SK-N-SH treated with all-trans-retinoic acid at 6 μM for 48 hours (cell line): Measurements from ENCODE around the gene ATP5IF1.

Source experiments
- ATAC-seq: fragments of 200-7000 bp; cut with Tn5 transposase; 3 replicates; pipeline ENCODE4 v1.9.1; 2020; ENCODE audit warnings: mild to moderate bottlenecking, moderate library complexity
- ARNTL ChIP-seq: fragments of 450-650 bp; formaldehyde crosslinking; IDR thresholded peaks from 2 replicates; pipeline ENCODE4 v1.5.0; 2020; ENCODE audit warnings: low read depth, mild to moderate bottlenecking, moderate library complexity, borderline replicate concordance
- BACH2 ChIP-seq: fragments of 250-450 bp; sonication (Bioruptor Pico); IDR thresholded peaks from 2 replicates; pipeline ENCODE4 v1.9.0; 2021; ENCODE audit warnings: mild to moderate bottlenecking, borderline replicate concordance
- CSDC2 ChIP-seq: fragments of 250-450 bp; sonication (Bioruptor Pico); IDR thresholded peaks from 2 replicates; pipeline ENCODE4 v1.5.0; 2020; ENCODE audit warnings: mild to moderate bottlenecking, moderate library complexity
- ESRRG ChIP-seq: fragments of 250-450 bp; sonication (Bioruptor Pico); IDR thresholded peaks from 2 replicates; pipeline ENCODE4 v1.6.1; 2021; ENCODE audit warnings: mild to moderate bottlenecking
- GLIS3 ChIP-seq: fragments of 250-450 bp; sonication (Bioruptor Pico); IDR thresholded peaks from 2 replicates; pipeline ENCODE4 v1.5.0; 2020; ENCODE audit warnings: mild to moderate bottlenecking, moderate library complexity
- ISL1 ChIP-seq: fragments of 250-450 bp; sonication (Bioruptor Pico); IDR thresholded peaks from 2 replicates; pipeline ENCODE4 v2.1.2; 2022; ENCODE audit warnings: mild to moderate bottlenecking, moderate library complexity
- OSR1 ChIP-seq: fragments of 250-450 bp; sonication (Bioruptor Pico); IDR thresholded peaks from 2 replicates; pipeline ENCODE4 v1.8.0; 2022; ENCODE audit warnings: moderate library complexity, mild to moderate bottlenecking, inconsistent platforms
- PATZ1 ChIP-seq: fragments of 250-450 bp; sonication (Bioruptor Pico); IDR thresholded peaks from 2 replicates; pipeline ENCODE4 v1.8.0; 2020; ENCODE audit warnings: mild to moderate bottlenecking, moderate library complexity, borderline replicate concordance
- PPARA ChIP-seq: fragments of 250-450 bp; sonication (Bioruptor Pico); IDR thresholded peaks from 2 replicates; pipeline ENCODE4 v1.5.0; 2020; ENCODE audit warnings: mild to moderate bottlenecking, borderline replicate concordance
- SNAI2 ChIP-seq: fragments of 250-450 bp; sonication (Bioruptor Pico); IDR thresholded peaks from 2 replicates; pipeline ENCODE4 v1.5.0; 2020; ENCODE audit warnings: mild to moderate bottlenecking, moderate library complexity
- TCF4 ChIP-seq: fragments of 250-450 bp; sonication (Bioruptor Pico); IDR thresholded peaks from 2 replicates; pipeline ENCODE4 v1.8.0; 2021; ENCODE audit warnings: mild to moderate bottlenecking, moderate library complexity, borderline replicate concordance
- TOX ChIP-seq: fragments of 250-450 bp; sonication (Bioruptor Pico); IDR thresholded peaks from 2 replicates; pipeline ENCODE4 v1.8.0; 2021; ENCODE audit warnings: mild to moderate bottlenecking, moderate library complexity, borderline replicate concordance
- ZC3H10 ChIP-seq: fragments of 250-450 bp; sonication (Bioruptor Pico); IDR thresholded peaks from 2 replicates; pipeline ENCODE4 v1.5.1; 2021; ENCODE audit warnings: mild to moderate bottlenecking, moderate library complexity
- ZFP3 ChIP-seq: fragments of 250-450 bp; sonication (Bioruptor Pico); IDR thresholded peaks from 2 replicates; pipeline ENCODE4 v1.5.0; 2020; ENCODE audit warnings: mild to moderate bottlenecking, moderate library complexity
- ZFP30 ChIP-seq: fragments of 450-650 bp; formaldehyde crosslinking; IDR thresholded peaks from 2 replicates; pipeline ENCODE4 v1.5.0; 2022; ENCODE audit warnings: mild to moderate bottlenecking, moderate library complexity
- ZNF565 ChIP-seq: fragments of 450-650 bp; formaldehyde crosslinking; conservative IDR thresholded peaks from 2 replicates; pipeline ENCODE4 v1.5.0; 2020; ENCODE audit warnings: low read depth, mild to moderate bottlenecking, moderate library complexity
- ZNF70 ChIP-seq: fragments of 450-650 bp; formaldehyde crosslinking; IDR thresholded peaks from 2 replicates; pipeline ENCODE4 v1.5.0; 2020; ENCODE audit warnings: mild to moderate bottlenecking, moderate library complexity
- ZNF8 ChIP-seq: fragments of 450-650 bp; formaldehyde crosslinking; IDR thresholded peaks from 2 replicates; pipeline ENCODE4 v1.5.0; 2020; ENCODE audit warnings: mild to moderate bottlenecking, moderate library complexity
- TF ChIP-seq, protein P1 (sequence below): fragments of 250-450 bp; sonication (Bioruptor Pico); IDR thresholded peaks from 2 replicates; pipeline ENCODE4 v1.5.0; 2020; ENCODE audit warnings: mild to moderate bottlenecking, moderate library complexity
- TF ChIP-seq, protein P2 (sequence below): fragments of 250-450 bp; sonication (Bioruptor Pico); IDR thresholded peaks from 2 replicates; pipeline ENCODE4 v1.8.0; 2021; ENCODE audit warnings: low read depth, mild to moderate bottlenecking, moderate library complexity, borderline replicate concordance
- TF ChIP-seq, protein P3 (sequence below): fragments of 250-450 bp; sonication (Bioruptor Pico); IDR thresholded peaks from 2 replicates; pipeline ENCODE4 v1.5.1; 2020; ENCODE audit warnings: low read depth, mild to moderate bottlenecking, moderate library complexity

ATP5IF1 gene

DNA sequence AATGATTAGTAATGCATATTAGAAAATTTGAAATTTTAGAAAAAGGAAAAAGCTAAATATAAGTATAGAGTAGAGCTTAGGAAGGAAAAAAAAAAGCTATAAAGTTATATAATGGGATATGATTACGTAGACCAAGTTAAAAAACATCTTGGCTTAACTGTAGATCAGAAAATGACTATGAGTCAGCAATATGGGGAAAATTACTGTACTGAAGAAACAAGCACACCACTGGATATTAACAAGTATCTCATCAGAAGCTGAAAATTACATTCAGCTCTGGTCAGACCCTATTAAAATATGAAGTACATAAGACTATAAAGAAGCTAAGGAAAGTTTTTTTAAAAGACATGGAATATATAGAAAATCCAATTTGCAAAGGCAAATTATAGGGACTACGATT, 22.6 kb upstream of the ATP5IF1 start:
- ATAC-seq, result no peak
- TF ChIP-seq, protein P1, sequence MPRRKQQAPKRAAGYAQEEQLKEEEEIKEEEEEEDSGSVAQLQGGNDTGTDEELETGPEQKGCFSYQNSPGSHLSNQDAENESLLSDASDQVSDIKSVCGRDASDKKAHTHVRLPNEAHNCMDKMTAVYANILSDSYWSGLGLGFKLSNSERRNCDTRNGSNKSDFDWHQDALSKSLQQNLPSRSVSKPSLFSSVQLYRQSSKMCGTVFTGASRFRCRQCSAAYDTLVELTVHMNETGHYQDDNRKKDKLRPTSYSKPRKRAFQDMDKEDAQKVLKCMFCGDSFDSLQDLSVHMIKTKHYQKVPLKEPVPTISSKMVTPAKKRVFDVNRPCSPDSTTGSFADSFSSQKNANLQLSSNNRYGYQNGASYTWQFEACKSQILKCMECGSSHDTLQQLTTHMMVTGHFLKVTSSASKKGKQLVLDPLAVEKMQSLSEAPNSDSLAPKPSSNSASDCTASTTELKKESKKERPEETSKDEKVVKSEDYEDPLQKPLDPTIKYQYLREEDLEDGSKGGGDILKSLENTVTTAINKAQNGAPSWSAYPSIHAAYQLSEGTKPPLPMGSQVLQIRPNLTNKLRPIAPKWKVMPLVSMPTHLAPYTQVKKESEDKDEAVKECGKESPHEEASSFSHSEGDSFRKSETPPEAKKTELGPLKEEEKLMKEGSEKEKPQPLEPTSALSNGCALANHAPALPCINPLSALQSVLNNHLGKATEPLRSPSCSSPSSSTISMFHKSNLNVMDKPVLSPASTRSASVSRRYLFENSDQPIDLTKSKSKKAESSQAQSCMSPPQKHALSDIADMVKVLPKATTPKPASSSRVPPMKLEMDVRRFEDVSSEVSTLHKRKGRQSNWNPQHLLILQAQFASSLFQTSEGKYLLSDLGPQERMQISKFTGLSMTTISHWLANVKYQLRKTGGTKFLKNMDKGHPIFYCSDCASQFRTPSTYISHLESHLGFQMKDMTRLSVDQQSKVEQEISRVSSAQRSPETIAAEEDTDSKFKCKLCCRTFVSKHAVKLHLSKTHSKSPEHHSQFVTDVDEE, result no peak
- TF ChIP-seq ZC3H10 (CRISPR knock-in tag) (no peak), TCF4 (no peak), PPARA (no peak), ZNF8 (CRISPR knock-in tag) (no peak), SNAI2 (no peak), TOX (CRISPR knock-in tag) (no peak), ESRRG (no peak), GLIS3 (no peak), ZNF565 (CRISPR knock-in tag) (no peak), ISL1 (CRISPR knock-in tag) (no peak), OSR1 (CRISPR knock-in tag) (no peak), ARNTL (CRISPR knock-in tag) (no peak), ZNF70 (CRISPR knock-in tag) (no peak)
- TF ChIP-seq, protein P2, sequence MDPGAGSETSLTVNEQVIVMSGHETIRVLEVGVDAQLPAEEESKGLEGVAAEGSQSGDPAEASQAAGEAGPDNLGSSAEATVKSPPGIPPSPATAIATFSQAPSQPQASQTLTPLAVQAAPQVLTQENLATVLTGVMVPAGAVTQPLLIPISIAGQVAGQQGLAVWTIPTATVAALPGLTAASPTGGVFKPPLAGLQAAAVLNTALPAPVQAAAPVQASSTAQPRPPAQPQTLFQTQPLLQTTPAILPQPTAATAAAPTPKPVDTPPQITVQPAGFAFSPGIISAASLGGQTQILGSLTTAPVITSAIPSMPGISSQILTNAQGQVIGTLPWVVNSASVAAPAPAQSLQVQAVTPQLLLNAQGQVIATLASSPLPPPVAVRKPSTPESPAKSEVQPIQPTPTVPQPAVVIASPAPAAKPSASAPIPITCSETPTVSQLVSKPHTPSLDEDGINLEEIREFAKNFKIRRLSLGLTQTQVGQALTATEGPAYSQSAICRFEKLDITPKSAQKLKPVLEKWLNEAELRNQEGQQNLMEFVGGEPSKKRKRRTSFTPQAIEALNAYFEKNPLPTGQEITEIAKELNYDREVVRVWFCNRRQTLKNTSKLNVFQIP, result no peak
- TF ChIP-seq, protein P3, sequence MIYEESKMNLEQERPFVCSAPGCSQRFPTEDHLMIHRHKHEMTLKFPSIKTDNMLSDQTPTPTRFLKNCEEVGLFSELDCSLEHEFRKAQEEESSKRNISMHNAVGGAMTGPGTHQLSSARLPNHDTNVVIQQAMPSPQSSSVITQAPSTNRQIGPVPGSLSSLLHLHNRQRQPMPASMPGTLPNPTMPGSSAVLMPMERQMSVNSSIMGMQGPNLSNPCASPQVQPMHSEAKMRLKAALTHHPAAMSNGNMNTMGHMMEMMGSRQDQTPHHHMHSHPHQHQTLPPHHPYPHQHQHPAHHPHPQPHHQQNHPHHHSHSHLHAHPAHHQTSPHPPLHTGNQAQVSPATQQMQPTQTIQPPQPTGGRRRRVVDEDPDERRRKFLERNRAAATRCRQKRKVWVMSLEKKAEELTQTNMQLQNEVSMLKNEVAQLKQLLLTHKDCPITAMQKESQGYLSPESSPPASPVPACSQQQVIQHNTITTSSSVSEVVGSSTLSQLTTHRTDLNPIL (CRISPR knock-in tag), result no peak

GRCh38 chr1:28229089-28229488, 6.8 kb upstream of the ATP5IF1 start:
- TF ChIP-seq BACH2 (CRISPR knock-in tag) (no peak), GLIS3 (no peak), PATZ1 (CRISPR knock-in tag) (no peak), ISL1 (CRISPR knock-in tag) (no peak), CSDC2 (CRISPR knock-in tag) (no peak), ZFP3 (CRISPR knock-in tag) (no peak), TCF4 (no peak), ZNF8 (CRISPR knock-in tag) (no peak), TOX (CRISPR knock-in tag) (no peak), ZNF565 (CRISPR knock-in tag) (no peak)
- TF ChIP-seq, protein P3 (CRISPR knock-in tag), result no peak
- TF ChIP-seq, protein P2, result no peak
- no peak for ATAC-seq

GRCh38 chr1:28229996-28230395, 5.9 kb upstream of the ATP5IF1 start:
- no peak for ATAC-seq
- TF ChIP-seq SNAI2 (no peak), TOX (CRISPR knock-in tag) (no peak), ZNF565 (CRISPR knock-in tag) (no peak), ARNTL (CRISPR knock-in tag) (no peak), PATZ1 (CRISPR knock-in tag) (no peak), ZNF70 (CRISPR knock-in tag) (no peak), ZC3H10 (CRISPR knock-in tag) (no peak), ZNF8 (CRISPR knock-in tag) (no peak), ZFP30 (no peak), CSDC2 (CRISPR knock-in tag) (no peak), ISL1 (CRISPR knock-in tag) (no peak), ESRRG (no peak)
- TF ChIP-seq, protein P1, result no peak
